ENCODE data around the gene TMEM91. TPM values are rescaled to one million over a fixed set of nuclear protein-coding genes. Genes with fewer than 3 reads are reported as not detected.

The TMEM91 gene
- polyA plus RNA-seq, 1 donor from 2014 or later, result 24.4 TPM

GRCh38 chr19:41403181-41403970, 27.0 kb downstream of the TMEM91 start:
- no peaks in the 10 kb centered on the region for H3K27me3 ChIP-seq (ENCODE audit: insufficient read depth, low read depth, low read length)
- no peaks in the 10 kb centered on the region for H3F3A ChIP-seq (ENCODE audit: insufficient read depth, low read length, poor library complexity, severe bottlenecking)
- no peak overlapping the region for H3K4me3 ChIP-seq (ENCODE audit: low read length)
- no peaks in the 10 kb centered on the region for H3K36me3 ChIP-seq (ENCODE audit: insufficient read depth, low read length)
- H3K9ac ChIP-seq (ENCODE audit: low read length), result no peak overlapping the region
- H3K79me2 ChIP-seq (replicated peaks; ENCODE audit: insufficient read depth, low read length), result peaks cover 7% of the 10 kb centered on the region
- H3K4me2 ChIP-seq (ENCODE audit: low read length), result no peak overlapping the region
- no peak for TF ChIP-seq EZH2 (IDR thresholded peaks at IDR 0.05; ENCODE audit: borderline replicate concordance, insufficient read depth, low read length, poor library complexity, severe bottlenecking)
- no peak for TF ChIP-seq REST (IDR thresholded peaks at IDR 0.05; ENCODE audit: borderline replicate concordance)
- TF ChIP-seq SMC3 (conservative IDR thresholded peaks at IDR 0.05; ENCODE audit: poor library complexity), result no peak
- TF ChIP-seq MXI1 (conservative IDR thresholded peaks at IDR 0.05; ENCODE audit: poor library complexity, severe bottlenecking), result no peak
- TF ChIP-seq EP300 (conservative IDR thresholded peaks at IDR 0.05; ENCODE audit: poor library complexity, severe bottlenecking), result no peak
- TF ChIP-seq TAF1 (IDR thresholded peaks at IDR 0.05; ENCODE audit: low read depth), result no peak
- TF ChIP-seq RAD21 (conservative IDR thresholded peaks at IDR 0.05), result no peak
- no peak for TF ChIP-seq POLR2AphosphoS5 (IDR thresholded peaks at IDR 0.05)
- TF ChIP-seq, protein P1, sequence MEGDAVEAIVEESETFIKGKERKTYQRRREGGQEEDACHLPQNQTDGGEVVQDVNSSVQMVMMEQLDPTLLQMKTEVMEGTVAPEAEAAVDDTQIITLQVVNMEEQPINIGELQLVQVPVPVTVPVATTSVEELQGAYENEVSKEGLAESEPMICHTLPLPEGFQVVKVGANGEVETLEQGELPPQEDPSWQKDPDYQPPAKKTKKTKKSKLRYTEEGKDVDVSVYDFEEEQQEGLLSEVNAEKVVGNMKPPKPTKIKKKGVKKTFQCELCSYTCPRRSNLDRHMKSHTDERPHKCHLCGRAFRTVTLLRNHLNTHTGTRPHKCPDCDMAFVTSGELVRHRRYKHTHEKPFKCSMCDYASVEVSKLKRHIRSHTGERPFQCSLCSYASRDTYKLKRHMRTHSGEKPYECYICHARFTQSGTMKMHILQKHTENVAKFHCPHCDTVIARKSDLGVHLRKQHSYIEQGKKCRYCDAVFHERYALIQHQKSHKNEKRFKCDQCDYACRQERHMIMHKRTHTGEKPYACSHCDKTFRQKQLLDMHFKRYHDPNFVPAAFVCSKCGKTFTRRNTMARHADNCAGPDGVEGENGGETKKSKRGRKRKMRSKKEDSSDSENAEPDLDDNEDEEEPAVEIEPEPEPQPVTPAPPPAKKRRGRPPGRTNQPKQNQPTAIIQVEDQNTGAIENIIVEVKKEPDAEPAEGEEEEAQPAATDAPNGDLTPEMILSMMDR (IDR thresholded peaks at IDR 0.05; ENCODE audit: poor library complexity, severe bottlenecking), result no peak
- H4K20me1 ChIP-seq (ENCODE audit: insufficient read depth), result no peaks in the 10 kb centered on the region
- H2AFZ ChIP-seq (ENCODE audit: low read depth, low read length), result no peak overlapping the region
- H3K9me2 ChIP-seq (ENCODE audit: insufficient read depth, low read length), result no peaks in the 10 kb centered on the region
- no peaks in the 10 kb centered on the region for H3K9me3 ChIP-seq (ENCODE audit: low read length)
- no peak overlapping the region for H3K27ac ChIP-seq (ENCODE audit: low read length)

DNA sequence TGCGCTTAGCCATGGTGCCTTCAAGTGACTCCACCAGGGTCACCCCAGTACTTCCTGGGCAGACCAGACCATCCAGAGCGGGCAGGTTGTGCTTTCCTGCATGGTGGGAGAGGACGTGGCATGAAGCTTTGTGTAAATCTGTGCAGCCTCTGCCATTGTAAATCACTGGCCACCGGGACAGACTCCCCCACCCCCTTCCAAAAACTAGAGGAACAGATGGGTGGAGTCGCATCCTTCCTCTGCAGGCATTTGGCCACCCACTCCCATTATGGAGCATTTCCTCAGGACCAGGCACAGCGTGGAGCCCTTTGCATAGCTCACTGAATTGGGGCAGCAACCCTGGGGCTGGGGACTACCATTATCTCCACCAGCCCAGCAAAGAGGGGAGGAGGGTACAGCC, 29.4 kb downstream of the TMEM91 start:
- H3F3A ChIP-seq (ENCODE audit: insufficient read depth, low read length, poor library complexity, severe bottlenecking), result no peaks in the 10 kb centered on the region
- TF ChIP-seq TAF1 (IDR thresholded peaks at IDR 0.05; ENCODE audit: low read depth) (no peak), EP300 (conservative IDR thresholded peaks at IDR 0.05; ENCODE audit: poor library complexity, severe bottlenecking) (no peak), SMC3 (conservative IDR thresholded peaks at IDR 0.05; ENCODE audit: poor library complexity) (no peak), MXI1 (conservative IDR thresholded peaks at IDR 0.05; ENCODE audit: poor library complexity, severe bottlenecking) (no peak), EZH2 (IDR thresholded peaks at IDR 0.05; ENCODE audit: borderline replicate concordance, insufficient read depth, low read length, poor library complexity, severe bottlenecking) (no peak), REST (IDR thresholded peaks at IDR 0.05; ENCODE audit: borderline replicate concordance) (no peak), POLR2AphosphoS5 (IDR thresholded peaks at IDR 0.05) (no peak), RAD21 (conservative IDR thresholded peaks at IDR 0.05) (no peak)
- TF ChIP-seq, protein P1 (IDR thresholded peaks at IDR 0.05; ENCODE audit: poor library complexity, severe bottlenecking), result no peak
- H3K36me3 ChIP-seq (ENCODE audit: insufficient read depth, low read length), result no peaks in the 10 kb centered on the region
- no peaks in the 10 kb centered on the region for H3K79me2 ChIP-seq (replicated peaks; ENCODE audit: insufficient read depth, low read length)
- no peak overlapping the region for H3K9ac ChIP-seq (ENCODE audit: low read length)
- H3K4me2 ChIP-seq (ENCODE audit: low read length), result no peak overlapping the region
- no peaks in the 10 kb centered on the region for H4K20me1 ChIP-seq (ENCODE audit: insufficient read depth)
- H3K27me3 ChIP-seq (ENCODE audit: insufficient read depth, low read depth, low read length), result no peaks in the 10 kb centered on the region
- H3K4me3 ChIP-seq (ENCODE audit: low read length), result no peak overlapping the region
- H3K9me2 ChIP-seq (ENCODE audit: insufficient read depth, low read length), result no peaks in the 10 kb centered on the region
- H3K9me3 ChIP-seq (ENCODE audit: low read length), result no peaks in the 10 kb centered on the region
- no peak overlapping the region for H2AFZ ChIP-seq (ENCODE audit: low read depth, low read length)
- no peak overlapping the region for H3K27ac ChIP-seq (ENCODE audit: low read length)

Measured in neural cell (in vitro differentiated cells).